Endothelial cell of umbilical vein (primary cell): ENCODE measurements around the gene SMURF2. TPM values are rescaled to one million over a fixed set of nuclear protein-coding genes. Genes with fewer than 3 reads are reported as not detected.

ENCODE experiments used
- BruUV-seq: library from RNA; stranded (reverse); fragments of 400-500 nt; replicated peaks from 2 replicates; lab custom pipeline; 2021; lab: Mats Ljungman, UMichigan
- CTCF ChIA-PET: fragments of 300-600, 350-600 bp; sonication (Branson Sonifier 250); formaldehyde crosslinking; loops from one replicate; lab custom pipeline; 2021; ENCODE audit warnings: antibody characterized with exemption, inconsistent platforms; lab: Charles Lee
- POLR2A ChIA-PET: fragments of 300-600, 350-600 bp; sonication (Branson Sonifier 250); formaldehyde crosslinking; loops from one replicate; lab custom pipeline; 2021; ENCODE audit warnings: antibody characterized with exemption, inconsistent platforms; lab: Charles Lee
- DNase-seq: peaks from one replicate; pipeline ENCODE4 v3.0.0-alpha.2; 2011; ENCODE audit warnings: low read depth, low spot score
- FAIRE-seq: peaks from 2 replicates; lab custom pipeline; 2011; peaks lifted over from hg19 to GRCh38; lab: Jason Lieb, UNC
- H2AFZ ChIP-seq: 2 replicates; pipeline ENCODE4 v1.6.0; 2012; ENCODE audit warnings: low read depth, low read length, control low read depth, inconsistent platforms
- H3K27ac ChIP-seq: 2 replicates; pipeline ENCODE4 v1.5.1; 2011; ENCODE audit warnings: low read depth, mild to moderate bottlenecking, control low read depth, low read length, moderate library complexity; ENCODE audit not compliant: insufficient read depth
- H3K27me3 ChIP-seq, 2 experiments: 2 replicates each; pipeline versions ENCODE4 v1.6.0 to v1.6.1; 2011; ENCODE audit warnings: low read length in 2 of 2, mixed read lengths in 1 of 2; ENCODE audit not compliant: control insufficient read depth in 2 of 2, insufficient read depth in 2 of 2
- H3K36me3 ChIP-seq, 2 experiments: 2 replicates in 1 of 2; 3 replicates in 1 of 2; pipeline ENCODE4 v1.5.1; 2011; ENCODE audit warnings: low read length in 2 of 2, mild to moderate bottlenecking in 1 of 2, moderate library complexity in 1 of 2; ENCODE audit not compliant: control insufficient read depth in 2 of 2, insufficient read depth in 2 of 2; ENCODE audit errors: extremely low read depth in 1 of 2
- H3K4me1 ChIP-seq: 3 replicates; pipeline ENCODE4 v1.5.1; 2011; ENCODE audit warnings: mild to moderate bottlenecking, low read length; ENCODE audit not compliant: control insufficient read depth, insufficient read depth; ENCODE audit errors: extremely low read depth
- H3K4me2 ChIP-seq: 2 replicates; pipeline ENCODE4 v1.6.1; 2011; ENCODE audit warnings: low read length, control low read depth, mixed read lengths; ENCODE audit not compliant: insufficient read depth
- H3K4me3 ChIP-seq, 3 experiments: fragments of 200-600 bp in 1 of 3; sonication (generic), shearing (Covaris generic) in 1 of 3; replicated peaks in 1 of 3; 2 replicates each; pipeline ENCODE4 v1.5.1; 2011 to 2016; ENCODE audit warnings: control low read depth in 3 of 3, low read length in 3 of 3, mild to moderate bottlenecking in 2 of 3, inconsistent platforms in 1 of 3, low read depth in 1 of 3, moderate library complexity in 1 of 3; ENCODE audit not compliant: insufficient read depth in 1 of 3
- H3K79me2 ChIP-seq: 2 replicates; pipeline ENCODE4 v1.6.0; 2012; ENCODE audit warnings: low read length, inconsistent platforms; ENCODE audit not compliant: control insufficient read depth, insufficient read depth
- H3K9ac ChIP-seq: replicated peaks from 2 replicates; pipeline ENCODE3; 2011; ENCODE audit warnings: low read length, control low read depth; ENCODE audit not compliant: insufficient read depth; ENCODE audit errors: extremely low read depth
- H3K9me1 ChIP-seq: replicated peaks from 3 replicates; pipeline ENCODE4 v1.6.0; 2011; ENCODE audit warnings: mild to moderate bottlenecking, low read length; ENCODE audit not compliant: control insufficient read depth, insufficient read depth; ENCODE audit errors: extremely low read depth
- H3K9me3 ChIP-seq: replicated peaks from 2 replicates; pipeline ENCODE4 v1.5.1; 2012; ENCODE audit warnings: low read length, inconsistent platforms; ENCODE audit not compliant: control insufficient read depth, insufficient read depth
- H4K20me1 ChIP-seq: replicated peaks from 2 replicates; pipeline ENCODE3; 2011; ENCODE audit warnings: mild to moderate bottlenecking, low read length; ENCODE audit not compliant: control insufficient read depth, insufficient read depth; ENCODE audit errors: extremely low read depth
- EZH2 ChIP-seq: IDR thresholded peaks from 2 replicates; pipeline ENCODE4 v1.6.1; 2012; ENCODE audit warnings: borderline replicate concordance, low read depth, mild to moderate bottlenecking, moderate library complexity, low read length, inconsistent platforms; ENCODE audit not compliant: severe bottlenecking
- GATA2 ChIP-seq: IDR thresholded peaks from 2 replicates; pipeline ENCODE4 v1.7.0; 2011; ENCODE audit warnings: low read depth, mild to moderate bottlenecking, moderate library complexity, mixed read lengths, low read length; ENCODE audit not compliant: insufficient read length, insufficient read depth
- JUN ChIP-seq: IDR thresholded peaks from 2 replicates; pipeline ENCODE4 v1.6.1; 2011; ENCODE audit warnings: borderline replicate concordance, low read depth; ENCODE audit not compliant: insufficient read length, insufficient read depth
- MAX ChIP-seq: IDR thresholded peaks from 2 replicates; pipeline ENCODE4 v1.6.1; 2011; ENCODE audit not compliant: insufficient read depth, insufficient read length
- MYC ChIP-seq: IDR thresholded peaks from one replicate; pipeline ENCODE4 v1.6.1; 2011; ENCODE audit warnings: mild to moderate bottlenecking, low read depth, low read length
- POLR2A ChIP-seq: IDR thresholded peaks from 2 replicates; pipeline ENCODE4 v1.6.1; 2012; ENCODE audit warnings: low read depth, mild to moderate bottlenecking, control low read depth, low read length
- POLR2AphosphoS5 ChIP-seq: IDR thresholded peaks from 2 replicates; pipeline ENCODE4 v1.6.1; 2012; ENCODE audit warnings: low read depth, mild to moderate bottlenecking, control low read depth, low read length, moderate library complexity; ENCODE audit not compliant: insufficient read depth
- dilution Hi-C: fragments of 300-500 bp; cut with MboI; formaldehyde crosslinking; loops from one replicate; pipeline ENCODE4 v1.15.0; 2019; ENCODE audit warnings: low sequenced_read_pairs; ENCODE audit not compliant: extremely low pct_ligation_motif_present
- intact Hi-C: fragments of 100-400 bp; cut with micrococcal nuclease; formaldehyde crosslinking; loops from one replicate; pipeline ENCODE4 v1.10.0; 2022
- polyA plus RNA-seq, 4 experiments: library from polyadenylated mRNA; depleted of rRNA in 3 of 4; stranded (reverse) in 3 of 4; unstranded in 1 of 4; fragments of >200 nt; gene quantifications; 2 replicates each; pipeline versions ENCODE4 v1.2.1 to v1.2.3, GENCODE V29; 2011 to 2012; ENCODE audit warnings: missing spikeins in 1 of 4
- total RNA-seq: library from RNA; stranded (reverse); gene quantifications from 2 replicates; pipeline ENCODE4 v1.2.3, GENCODE V29; 2021

Gene SMURF2
- total and polyA plus RNA-seq, 2 donors (not counting 3 experiments of a cell fraction or from before 2014, with no cell fraction given) = 32.9 to 105 TPM

GRCh38 chr17:64537488-64537887 is 124.6 kb downstream of the SMURF2 start:
- Histone ChIP-seq H3K9me3 (no peaks in the 10 kb centered on the region), H3K27me3 (no peaks in the 10 kb centered on the region), H3K36me3 (peaks cover 29 to 35% of the 10 kb centered on the region in 2 experiments), H2AFZ (no peak overlapping the region), H3K9me1 (no peaks in the 10 kb centered on the region), H3K79me2 (no peaks in the 10 kb centered on the region), H3K9ac (no peak overlapping the region), H3K4me1 (no peaks in the 10 kb centered on the region), H4K20me1 (no peaks in the 10 kb centered on the region), H3K4me3 (no peak overlapping the region), H3K27ac (no peak overlapping the region), H3K4me2 (no peak overlapping the region)
- no peak for TF ChIP-seq GATA2
- TF ChIP-seq MYC = no peak
- TF ChIP-seq POLR2A = no peak
- no peak for TF ChIP-seq POLR2AphosphoS5
- TF ChIP-seq MAX = no peak
- TF ChIP-seq JUN = no peak
- CTCF ChIA-PET = no interaction called here
- no peak for DNase-seq
- BruUV-seq = no TSS peak
- peak; percentile 8 for FAIRE-seq
- POLR2A ChIA-PET = no interaction called here
- dilution Hi-C loops = no loop called here
- intact Hi-C loops = no loop called here

- peaks cover 32 to 33% of the 10 kb centered on the region in 2 experiments for H3K36me3 ChIP-seq
- H3K4me2 ChIP-seq = no peak overlapping the region
- H3K9me3 ChIP-seq = no peaks in the 10 kb centered on the region
- no peak overlapping the region for H3K27ac ChIP-seq
- ChIA-PET POLR2A (no interaction called here), CTCF (no interaction called here)
- no peak overlapping the region for H2AFZ ChIP-seq
- FAIRE-seq (no peak), DNase-seq (no peak)
- no peak overlapping the region for H3K4me3 ChIP-seq
- TF ChIP-seq EZH2 = no peak
- H3K9me1 ChIP-seq = no peaks in the 10 kb centered on the region
- BruUV-seq = no TSS peak
- H3K27me3 ChIP-seq = no peaks in the 10 kb centered on the region
- dilution Hi-C loops = no loop called here
- intact Hi-C loops = no loop called here
- H3K4me1 ChIP-seq = no peaks in the 10 kb centered on the region
- H3K9ac ChIP-seq = no peak overlapping the region
- no peaks in the 10 kb centered on the region for H4K20me1 ChIP-seq
- H3K79me2 ChIP-seq = no peaks in the 10 kb centered on the region
These were observed 125.2 kb downstream of the SMURF2 start for GRCh38 chr17:64536913-64537312.
